MM.1S (cell line): ENCODE data around the gene ITPKA.

Experiments used
- DNase-seq: peaks from one replicate; pipeline ENCODE4 v3.0.0-alpha.2; 2015
- H2AFZ ChIP-seq: fragments of 300-600 bp; sonication (generic); 2 replicates; pipeline ENCODE4 v1.6.0; 2016; ENCODE audit warnings: antibody characterized with exemption, low read length
- H3F3A ChIP-seq: fragments of 300-600 bp; sonication (generic); 2 replicates; pipeline ENCODE4 v1.6.1; 2016; ENCODE audit warnings: mild to moderate bottlenecking, antibody characterized with exemption, low read length, moderate library complexity, mixed read lengths; ENCODE audit not compliant: insufficient read depth
- H3K27ac ChIP-seq: fragments of 300-600 bp; sonication (generic); 2 replicates; pipeline ENCODE4 v1.5.1; 2016; ENCODE audit warnings: mild to moderate bottlenecking, low read length
- H3K27me3 ChIP-seq: fragments of 300-600 bp; sonication (generic); replicated peaks from 2 replicates; pipeline ENCODE4 v1.6.0; 2016; ENCODE audit warnings: low read length; ENCODE audit not compliant: insufficient read depth
- H3K36me3 ChIP-seq: fragments of 300-600 bp; sonication (generic); replicated peaks from 2 replicates; pipeline ENCODE4 v1.6.1; 2016; ENCODE audit warnings: mild to moderate bottlenecking, low read length, mixed read lengths; ENCODE audit not compliant: insufficient read depth
- H3K4me1 ChIP-seq: fragments of 300-600 bp; sonication (generic); 2 replicates; pipeline ENCODE4 v1.6.1; 2016; ENCODE audit warnings: low read length, mixed read lengths
- H3K4me2 ChIP-seq: fragments of 300-600 bp; sonication (generic); 2 replicates; pipeline ENCODE4 v1.6.0; 2016; ENCODE audit warnings: low read depth, low read length
- H3K4me3 ChIP-seq: fragments of 300-600 bp; sonication (generic); 2 replicates; pipeline ENCODE4 v1.5.1; 2016; ENCODE audit warnings: low read length, mixed read lengths
- H3K79me2 ChIP-seq: fragments of 300-600 bp; sonication (generic); 2 replicates; pipeline ENCODE4 v1.6.1; 2016; ENCODE audit warnings: mixed run types, low read length, mixed read lengths
- H3K9ac ChIP-seq: fragments of 300-600 bp; sonication (generic); 2 replicates; pipeline ENCODE4 v1.6.1; 2016; ENCODE audit warnings: low read length, mixed read lengths
- H3K9me2 ChIP-seq: fragments of 300-600 bp; sonication (generic); replicated peaks from 2 replicates; pipeline ENCODE4 v1.6.1; 2016; ENCODE audit warnings: mild to moderate bottlenecking, low read length, mixed read lengths; ENCODE audit not compliant: insufficient read depth
- H3K9me3 ChIP-seq: fragments of 300-600 bp; sonication (generic); replicated peaks from 2 replicates; pipeline ENCODE4 v1.6.1; 2016; ENCODE audit warnings: mild to moderate bottlenecking, low read length, mixed read lengths; ENCODE audit not compliant: insufficient read depth
- H4K20me1 ChIP-seq: fragments of 300-600 bp; sonication (generic); 2 replicates; pipeline ENCODE4 v1.6.1; 2016; ENCODE audit warnings: mild to moderate bottlenecking, low read length, moderate library complexity, mixed read lengths; ENCODE audit not compliant: insufficient read depth
- CTCF ChIP-seq: fragments of 300-600 bp; sonication (generic); IDR thresholded peaks from 2 replicates; pipeline ENCODE4 v1.5.1; 2016; ENCODE audit warnings: antibody characterized with exemption, low read length, mixed read lengths
- EZH2 ChIP-seq: fragments of 300-600 bp; sonication (generic); optimal IDR thresholded peaks from 2 replicates; pipeline ENCODE3; 2017; ENCODE audit warnings: low read depth, mild to moderate bottlenecking, antibody characterized with exemption, low read length, mixed read lengths
- EZH2phosphoT487 ChIP-seq: fragments of 300-600 bp; sonication (generic); IDR thresholded peaks from 2 replicates; pipeline ENCODE4 v1.6.1; 2018; ENCODE audit warnings: antibody characterized with exemption, low read length

Gene ITPKA

GRCh38 chr15:41495736-41496599, 2.3 kb downstream of the ITPKA start:
- no peaks in the 10 kb centered on the region for H3K36me3 ChIP-seq
- H3F3A ChIP-seq: peaks cover 12% of the 10 kb centered on the region; the same call in 1 of the 2 replicates
- no peaks in the 10 kb centered on the region for H3K27me3 ChIP-seq
- H3K9me3 ChIP-seq: no peaks in the 10 kb centered on the region
- H3K79me2 ChIP-seq: no peaks in the 10 kb centered on the region
- H3K9ac ChIP-seq: no peak overlapping the region
- H3K4me3 ChIP-seq: no peak overlapping the region
- TF ChIP-seq CTCF (no peak), EZH2 (no peak), EZH2phosphoT487 (no peak)
- no peak overlapping the region for H2AFZ ChIP-seq
- no peaks in the 10 kb centered on the region for H3K9me2 ChIP-seq
- no peak overlapping the region for H3K27ac ChIP-seq
- H4K20me1 ChIP-seq: no peaks in the 10 kb centered on the region
- no peak overlapping the region for H3K4me2 ChIP-seq
- H3K4me1 ChIP-seq: peaks cover 5% of the 10 kb centered on the region; the same call in 1 of the 2 replicates
- no peak for DNase-seq

GRCh38 chr15:41498657-41499056, 5.0 kb downstream of the ITPKA start:
- Histone ChIP-seq H3K27ac (no peak overlapping the region), H2AFZ (no peak overlapping the region), H3K27me3 (no peaks in the 10 kb centered on the region), H3K4me1 (no peaks in the 10 kb centered on the region), H3K4me3 (no peak overlapping the region), H3K9ac (no peak overlapping the region), H3F3A (no peaks in the 10 kb centered on the region), H3K36me3 (no peaks in the 10 kb centered on the region), H3K4me2 (no peak overlapping the region), H4K20me1 (no peaks in the 10 kb centered on the region), H3K79me2 (no peaks in the 10 kb centered on the region), H3K9me3 (no peaks in the 10 kb centered on the region), H3K9me2 (no peaks in the 10 kb centered on the region)
- TF ChIP-seq EZH2 (no peak), CTCF (no peak), EZH2phosphoT487 (no peak)
- no peak for DNase-seq

- H3K4me2 ChIP-seq: no peak overlapping the region
- TF ChIP-seq CTCF (no peak), EZH2phosphoT487 (no peak), EZH2 (no peak)
- no peak overlapping the region for H3K9ac ChIP-seq
- no peaks in the 10 kb centered on the region for H3K27me3 ChIP-seq
- H3K9me3 ChIP-seq: no peaks in the 10 kb centered on the region
- H3K36me3 ChIP-seq: no peaks in the 10 kb centered on the region
- H3K9me2 ChIP-seq: no peaks in the 10 kb centered on the region
- no peaks in the 10 kb centered on the region for H4K20me1 ChIP-seq
- no peak overlapping the region for H2AFZ ChIP-seq
- H3K4me1 ChIP-seq: no peaks in the 10 kb centered on the region
- no peak overlapping the region for H3K4me3 ChIP-seq
- DNase-seq: no peak
- H3K27ac ChIP-seq: no peak overlapping the region
- no peaks in the 10 kb centered on the region for H3F3A ChIP-seq
- H3K79me2 ChIP-seq: no peaks in the 10 kb centered on the region
These were observed 5.6 kb downstream of the ITPKA start for GRCh38 chr15:41499109-41499851.
